Epithelial cell of proximal tubule (primary cell): ENCODE data around the gene HOXB5. TPM values are rescaled to one million over a fixed set of nuclear protein-coding genes. Genes with fewer than 3 reads are reported as not detected.

ENCODE experiments used
- DNase-seq: peaks from one replicate; pipeline ENCODE4 v3.0.0-alpha.2; 2011; ENCODE audit warnings: low read depth
- H3K4me3 ChIP-seq: 2 replicates; pipeline ENCODE4 v1.5.1; 2011; ENCODE audit warnings: low read depth, mild to moderate bottlenecking, low read length
- CTCF ChIP-seq: conservative IDR thresholded peaks from 2 replicates; pipeline ENCODE4 v1.5.1; 2012; ENCODE audit warnings: low read depth, mild to moderate bottlenecking, low read length
- total RNA-seq: library from RNA; depleted of rRNA; stranded (reverse); fragments of >200 nt; gene quantifications from 2 replicates; pipeline ENCODE4 v1.2.3, GENCODE V29; 2015

The HOXB5 gene
- total RNA-seq, result 2.8 and 5.5 TPM in 2 replicates

GRCh38 chr17:48593126-48593829 is at the start of gene HOXB5:
Gene HOXB5 (minus strand): TSS chr17:48593779. CDS start chr17:48593682, 97 bp downstream.
- no peak for DNase-seq
- TF ChIP-seq CTCF, result no peak
- peak within 1 kb of the TSS; percentile 74 for H3K4me3 ChIP-seq

GRCh38 chr17:48642843-48643696 is 49.5 kb upstream of the HOXB5 start:
- no peak for DNase-seq
- TF ChIP-seq CTCF, result no peak
- H3K4me3 ChIP-seq, result no peak overlapping the region

GRCh38 chr17:48642059-48642842 is 48.7 kb upstream of the HOXB5 start:
- no peak for DNase-seq
- no peak overlapping the region for H3K4me3 ChIP-seq
- no peak for TF ChIP-seq CTCF

- TF ChIP-seq CTCF, result no peak
- H3K4me3 ChIP-seq, result no peak overlapping the region
- DNase-seq, result no peak
Measured at GRCh38 chr17:48641541-48642058, 48.0 kb upstream of the HOXB5 start.

GRCh38 chr17:48640858-48641180 is 47.2 kb upstream of the HOXB5 start:
- no peak for DNase-seq
- no peak for TF ChIP-seq CTCF
- no peak overlapping the region for H3K4me3 ChIP-seq

- no peak for TF ChIP-seq CTCF
- no peak overlapping the region for H3K4me3 ChIP-seq
- no peak for DNase-seq
Measured at GRCh38 chr17:48639982-48640857, 46.6 kb upstream of the HOXB5 start.
